Activated CD8-positive, alpha-beta memory T cell treated with anti-CD3 and anti-CD28 coated beads, Interleukin-2, amount 50 U/mL, for 48 hours (primary cell): ENCODE data around the gene SLC6A8.

Experiments
- DNase-seq: peaks from one replicate; pipeline ENCODE4 v3.0.0-alpha.2; 2020

The SLC6A8 gene

DNA sequence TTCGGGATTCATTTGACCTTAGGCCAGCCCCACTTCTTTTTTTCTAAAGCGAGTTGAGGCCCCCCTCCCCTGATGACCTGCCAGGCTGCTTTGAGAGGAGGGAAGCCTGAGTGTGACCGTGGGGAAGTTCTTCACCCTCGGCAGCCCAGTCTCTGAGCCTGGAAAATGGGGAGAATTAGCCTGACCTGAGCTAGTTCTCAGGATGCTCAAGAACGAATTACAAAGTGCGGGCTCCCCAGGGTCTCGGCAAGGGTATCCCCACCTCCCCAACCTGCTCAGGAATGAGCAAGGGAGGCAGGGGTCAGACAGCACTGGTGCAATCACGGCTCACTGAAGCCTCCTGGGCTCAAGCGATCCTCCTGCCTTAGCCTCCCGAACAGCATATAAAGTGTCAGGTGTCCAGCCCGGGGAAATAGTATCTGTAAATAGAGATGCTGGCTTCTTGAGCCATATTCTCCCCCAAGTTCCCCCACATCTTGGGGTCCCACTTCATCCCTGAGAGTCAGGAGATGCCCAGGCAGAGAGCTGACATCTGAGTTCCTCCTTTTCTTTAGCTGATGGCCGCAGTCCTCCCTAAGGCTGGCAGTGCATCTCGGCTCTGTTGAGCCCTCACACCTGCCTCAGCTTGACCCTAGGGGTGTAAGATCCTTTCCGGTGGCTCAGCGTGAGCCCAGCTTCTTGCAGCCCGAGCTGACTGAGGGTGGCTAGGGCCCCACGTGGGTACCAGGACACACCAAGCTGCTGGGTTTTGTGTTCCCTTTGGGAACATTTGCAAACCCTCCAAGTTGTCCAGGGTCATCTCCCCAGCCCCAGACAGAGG lies 39.2 kb upstream of the SLC6A8 start:
- peak; percentile 42 for DNase-seq

GRCh38 chrX:153649178-153649914 lies 38.4 kb upstream of the SLC6A8 start:
- peak; percentile 59 for DNase-seq

GRCh38 chrX:153649915-153650782 lies 37.6 kb upstream of the SLC6A8 start:
- no peak for DNase-seq

GRCh38 chrX:153650959-153651358 lies 36.8 kb upstream of the SLC6A8 start:
- no peak for DNase-seq

DNA sequence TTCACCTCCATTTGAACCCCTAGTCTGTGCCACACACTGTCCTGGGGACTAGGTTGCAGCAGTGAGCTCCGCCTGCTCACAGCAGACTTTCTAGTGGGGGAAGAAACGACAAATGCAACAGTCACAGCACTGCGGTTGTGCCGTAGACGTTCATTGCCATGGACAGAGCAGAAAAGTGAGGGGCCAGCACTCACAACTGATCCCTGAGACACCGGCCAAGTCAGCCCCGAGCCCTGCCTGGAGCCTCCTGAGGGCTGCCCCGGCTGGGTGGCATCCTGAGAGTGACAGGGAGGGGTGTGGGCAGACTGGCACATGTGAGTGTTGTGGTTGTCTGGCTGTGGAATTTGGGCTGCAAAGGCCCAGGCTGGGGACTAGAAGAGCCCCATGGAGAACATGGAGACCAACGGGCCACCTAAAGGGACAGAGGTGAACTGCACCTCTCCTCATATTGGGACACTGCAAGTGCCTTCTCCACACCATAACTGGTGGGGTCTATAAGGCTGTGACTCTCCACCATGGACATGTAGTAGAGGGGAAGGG lies 36.1 kb upstream of the SLC6A8 start:
- DNase-seq = peak; percentile 43

- DNase-seq = no peak
Observed at GRCh38 chrX:153653556-153653955, 34.2 kb upstream of the SLC6A8 start.

DNA sequence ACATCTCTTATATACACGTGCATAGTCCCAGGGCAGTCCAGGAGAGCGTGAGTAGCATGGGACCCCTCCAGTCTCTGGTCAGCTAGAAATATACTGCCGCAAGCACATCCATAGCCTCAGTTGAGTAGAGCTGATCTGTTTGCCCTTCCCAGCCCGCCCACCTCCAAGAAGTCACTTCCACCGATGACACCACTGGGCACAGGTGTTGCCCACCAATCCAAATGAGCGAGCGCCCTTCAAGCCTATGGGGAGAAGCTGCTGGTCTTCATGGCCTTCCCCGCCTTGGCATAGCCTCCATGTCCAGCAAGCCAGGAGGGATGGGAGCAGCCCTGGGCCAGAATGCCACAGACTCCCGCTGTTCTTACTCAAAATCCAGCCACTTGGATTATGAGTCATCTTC lies 30.6 kb upstream of the SLC6A8 start:
- DNase-seq = no peak

GRCh38 chrX:153659268-153659667 lies 28.5 kb upstream of the SLC6A8 start:
- no peak for DNase-seq

- peak; percentile 72 for DNase-seq
Observed at GRCh38 chrX:153662266-153662665, 25.5 kb upstream of the SLC6A8 start.

GRCh38 chrX:153665726-153666306 lies 21.9 kb upstream of the SLC6A8 start:
- no peak for DNase-seq

- no peak for DNase-seq
Observed at GRCh38 chrX:153667281-153667955, 20.3 kb upstream of the SLC6A8 start.

DNA sequence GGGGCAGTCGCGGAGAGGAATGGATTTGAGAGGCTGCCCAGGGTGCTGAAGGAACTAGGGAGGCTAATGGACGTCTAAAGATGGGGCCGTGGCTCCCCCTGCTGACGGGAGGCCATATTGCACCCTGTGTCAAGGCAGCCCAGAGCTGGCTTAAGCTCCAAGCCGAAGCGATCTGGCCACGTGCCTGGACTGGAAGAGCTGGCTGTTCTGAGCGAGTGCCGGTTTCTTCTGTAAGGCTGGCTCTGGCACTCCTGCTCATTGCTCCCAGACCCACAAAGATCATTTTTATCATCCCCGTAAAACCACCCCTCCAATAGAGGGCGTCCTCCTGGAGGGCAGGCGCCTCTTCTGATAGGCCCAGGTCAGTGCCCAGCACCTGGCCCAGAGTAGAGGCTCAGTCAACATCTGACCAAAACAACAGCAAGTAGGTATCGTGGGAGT lies 19.8 kb upstream of the SLC6A8 start:
- peak; percentile 92 for DNase-seq

DNA sequence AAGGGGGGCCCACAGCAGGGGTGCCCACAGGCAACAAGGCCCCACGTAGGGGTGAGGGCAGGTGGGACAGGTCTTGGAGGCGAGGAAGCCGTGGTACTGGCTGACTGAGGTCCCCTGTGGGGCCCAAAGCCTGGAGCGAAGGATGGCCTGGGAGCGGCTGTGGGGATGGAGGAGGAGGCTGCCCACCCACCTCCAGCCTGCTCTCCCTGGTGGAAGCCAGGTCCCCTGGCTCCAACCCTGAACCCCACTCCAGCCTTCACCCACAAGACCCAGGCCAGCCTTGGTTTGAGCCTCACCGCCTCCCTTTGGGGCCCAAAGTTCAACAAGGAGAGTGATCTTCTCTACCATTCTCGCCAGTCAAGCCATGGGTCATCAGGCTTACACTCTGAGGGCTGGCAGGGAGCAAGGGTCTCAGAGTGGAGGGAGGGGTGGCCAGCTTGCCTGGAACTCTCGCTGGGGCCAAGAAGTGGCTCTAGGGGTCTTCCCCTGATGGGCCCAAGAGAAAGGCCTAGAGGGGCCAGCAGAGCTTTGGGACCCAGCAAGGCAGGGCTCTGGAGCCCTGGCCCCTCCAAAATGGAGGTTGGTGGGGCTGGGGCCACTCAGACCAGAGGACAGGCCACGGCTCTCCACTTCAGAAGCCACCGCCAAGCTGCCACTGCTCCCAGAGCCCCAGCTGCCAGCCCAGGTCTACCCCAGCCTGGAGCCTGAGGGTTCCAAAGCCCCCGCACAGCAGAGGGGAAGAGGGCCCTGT lies 19.1 kb upstream of the SLC6A8 start:
- DNase-seq = no peak

GRCh38 chrX:153669174-153669890 lies 18.4 kb upstream of the SLC6A8 start:
- DNase-seq = peak; percentile 83

DNA sequence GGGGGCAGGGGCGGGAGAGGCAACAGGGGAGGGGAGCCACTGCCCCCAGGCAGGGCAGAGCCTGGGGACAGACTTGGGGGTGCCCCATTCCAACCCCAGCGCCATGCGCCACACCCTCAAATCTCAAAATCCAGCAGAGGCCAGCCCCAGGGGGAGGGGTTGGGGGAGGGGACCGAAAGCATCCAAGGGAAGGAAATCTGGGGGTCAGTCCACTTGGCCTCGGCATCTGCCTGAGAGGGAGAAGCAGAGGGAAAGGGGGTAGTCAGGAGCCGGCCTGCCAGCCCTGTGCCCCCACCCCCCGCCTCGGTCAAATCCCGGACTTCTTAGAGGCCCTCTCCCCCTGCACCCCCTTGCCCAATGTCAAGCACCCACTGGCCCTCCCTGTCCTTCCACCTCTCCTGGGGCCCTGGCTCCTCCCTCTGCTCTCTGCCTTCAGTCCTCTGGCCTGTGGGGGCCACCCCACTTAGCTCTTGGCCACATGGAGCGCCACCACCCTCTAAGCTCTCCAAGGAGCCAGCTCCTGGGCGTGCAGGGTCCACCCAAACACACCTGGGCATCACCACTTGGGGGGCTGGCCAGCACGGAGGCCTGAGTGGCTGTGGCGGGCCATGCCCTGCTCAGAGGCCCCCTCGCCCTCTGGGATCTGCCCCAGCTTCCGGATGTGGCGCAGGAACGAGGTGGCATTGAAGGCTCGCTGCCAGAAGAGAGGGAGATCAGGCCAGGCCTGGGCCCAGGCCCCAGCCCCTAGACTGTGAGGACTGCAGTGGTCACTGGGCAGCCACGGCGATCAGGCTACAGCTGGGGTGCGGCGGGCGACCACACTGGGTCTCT lies 17.6 kb upstream of the SLC6A8 start:
- no peak for DNase-seq

DNA sequence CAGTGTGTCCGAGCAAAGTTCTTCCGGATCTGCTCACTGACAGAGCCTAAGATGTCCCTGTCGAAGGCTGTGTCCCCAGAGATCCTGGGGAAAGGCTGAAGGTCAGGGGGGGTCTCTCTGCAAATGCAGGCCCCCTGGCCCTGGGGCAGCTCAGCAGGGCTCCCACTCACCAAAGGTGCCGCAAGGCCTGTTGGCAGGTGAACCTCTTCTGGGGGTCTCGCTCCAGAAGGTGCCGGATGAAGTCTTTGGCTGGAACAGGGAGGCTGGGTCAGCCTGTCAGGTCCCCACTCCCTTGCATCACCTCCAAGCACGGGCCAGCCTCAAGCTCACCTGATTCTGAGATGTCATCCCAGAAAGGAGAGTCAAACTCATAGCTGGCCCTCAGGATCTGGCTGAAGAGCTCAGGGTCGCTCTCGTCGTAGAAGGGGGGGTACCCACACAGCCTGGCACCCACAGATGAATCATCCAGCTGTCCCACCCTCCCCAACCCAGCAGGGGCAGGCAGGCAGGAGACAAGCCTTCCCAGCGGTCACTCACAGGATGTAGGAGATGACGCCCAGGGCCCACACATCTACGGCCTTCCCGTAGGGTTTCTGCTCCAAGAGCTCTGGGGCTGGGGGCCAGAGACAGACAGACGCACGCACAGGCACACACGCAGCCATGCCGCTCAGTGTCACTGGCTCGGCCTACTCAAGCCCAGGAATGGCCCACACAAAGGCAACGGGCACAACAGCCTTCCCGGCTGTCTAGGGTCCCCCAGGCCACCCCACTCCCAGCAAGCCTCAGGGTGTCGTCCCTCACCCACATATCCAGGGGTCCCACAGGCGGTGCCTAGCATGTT lies 16.8 kb upstream of the SLC6A8 start:
- no peak for DNase-seq

- DNase-seq = no peak
Observed at GRCh38 chrX:153671589-153672530, 15.9 kb upstream of the SLC6A8 start.
